Jurkat, Clone E6-1 (cell line): ENCODE data around the gene CCL22. TPM values are rescaled to one million over a fixed set of nuclear protein-coding genes. Genes with fewer than 3 reads are reported as not detected.
"Not testable (repeated sequence)": the region's sequence is repeated elsewhere in the genome, so short reads cannot be mapped to it uniquely, and the experiment has no call there.

Experiments used
- DNase-seq: peaks from one replicate; pipeline ENCODE4 v3.0.0-alpha.2; 2011; ENCODE audit warnings: low read depth, low spot score
- H3K4me3 ChIP-seq: 2 replicates; pipeline ENCODE4 v1.5.1; 2011; ENCODE audit warnings: mild to moderate bottlenecking, low read length, control low read depth, moderate library complexity
- polyA plus RNA-seq: library from polyadenylated mRNA; unstranded; fragments of >200 nt; gene quantifications from one replicate; pipeline ENCODE4 v1.2.1, GENCODE V29; 2012; ENCODE audit warnings: missing spikeins; ENCODE audit not compliant: insufficient read length, insufficient read depth

Gene CCL22
- not detected for polyA plus RNA-seq

- no peak for DNase-seq
- H3K4me3 ChIP-seq, result no peak within 1 kb of the TSS
Observed at GRCh38 chr16:57358527-57359095, at the start of gene CCL22. CCL22 (plus strand) TSS chr16:57358783; CDS start chr16:57358817, 34 bp downstream.

GRCh38 chr16:57310801-57311200, 47.8 kb upstream of the CCL22 start:
- DNase-seq, result no peak
- no peak overlapping the region for H3K4me3 ChIP-seq

GRCh38 chr16:57313509-57313908, 45.1 kb upstream of the CCL22 start:
- DNase-seq, result no peak

GRCh38 chr16:57314161-57314785, 44.3 kb upstream of the CCL22 start:
- DNase-seq, result no peak
- no peak overlapping the region for H3K4me3 ChIP-seq

More at GRCh38 chr16:57313509-57313908, 45.1 kb upstream of the CCL22 start:
- H3K4me3 ChIP-seq, result no peak overlapping the region

GRCh38 chr16:57315416-57315815, 43.2 kb upstream of the CCL22 start:
- H3K4me3 ChIP-seq, result no peak overlapping the region
- no peak for DNase-seq

- no peak for DNase-seq
- H3K4me3 ChIP-seq, result no peak overlapping the region
Observed at GRCh38 chr16:57316390-57317017, 42.1 kb upstream of the CCL22 start.

- no peak for DNase-seq
- no peak overlapping the region for H3K4me3 ChIP-seq
Observed at GRCh38 chr16:57318240-57318970, 40.2 kb upstream of the CCL22 start.

- no peak for DNase-seq
- H3K4me3 ChIP-seq, result no peak overlapping the region
Observed at GRCh38 chr16:57319646-57320045, 38.9 kb upstream of the CCL22 start.

GRCh38 chr16:57324749-57325148, 33.8 kb upstream of the CCL22 start:
- H3K4me3 ChIP-seq, result no peak overlapping the region
- DNase-seq, result no peak

GRCh38 chr16:57325458-57325857, 33.1 kb upstream of the CCL22 start:
- H3K4me3 ChIP-seq, result no peak overlapping the region
- no peak for DNase-seq

GRCh38 chr16:57329718-57330327, 28.8 kb upstream of the CCL22 start:
- no peak overlapping the region for H3K4me3 ChIP-seq
- DNase-seq, result no peak

- DNase-seq, result no peak
- no peak overlapping the region for H3K4me3 ChIP-seq
Observed at GRCh38 chr16:57331355-57331754, 27.2 kb upstream of the CCL22 start.

GRCh38 chr16:57333402-57333801, 25.2 kb upstream of the CCL22 start:
- no peak overlapping the region for H3K4me3 ChIP-seq
- no peak for DNase-seq

GRCh38 chr16:57335366-57335765, 23.2 kb upstream of the CCL22 start:
- no peak for DNase-seq
- no peak overlapping the region for H3K4me3 ChIP-seq

GRCh38 chr16:57341062-57341440, 17.5 kb upstream of the CCL22 start:
- H3K4me3 ChIP-seq, result no peak overlapping the region
- no peak for DNase-seq

GRCh38 chr16:57341441-57342303, 16.9 kb upstream of the CCL22 start:
- DNase-seq, result no peak
- no peak overlapping the region for H3K4me3 ChIP-seq

- DNase-seq, result not testable (repeated sequence)
Observed at GRCh38 chr16:57342606-57343005, 16.0 kb upstream of the CCL22 start.

GRCh38 chr16:57343221-57343620, 15.4 kb upstream of the CCL22 start:
- H3K4me3 ChIP-seq, result no peak overlapping the region
- no peak for DNase-seq

More at GRCh38 chr16:57342606-57343005, 16.0 kb upstream of the CCL22 start:
- H3K4me3 ChIP-seq, result not testable (repeated sequence)

GRCh38 chr16:57344094-57344493, 14.5 kb upstream of the CCL22 start:
- H3K4me3 ChIP-seq, DNase-seq: not testable (repeated sequence)
